Natural killer cell (primary cell): Measurements from ENCODE around the gene DISC1. TPM values are rescaled to one million over a fixed set of nuclear protein-coding genes. Genes with fewer than 3 reads are reported as not detected.

Experiments used
- ATAC-seq, 3 donors: fragments of 150-1000 bp in 2 of 3; fragments of 200-7000 bp in 1 of 3; cut with Tn5 transposase; 1 replicate in 1 of 3; 2 replicates in 2 of 3; pipeline ENCODE4 v1.10.0; 2021; ENCODE audit warnings: mild to moderate bottlenecking in 2 of 3, moderate library complexity in 2 of 3
- DNase-seq, 2 donors: peaks; one replicate each; pipeline versions ENCODE4 v3.0.0 to v3.0.0-alpha.2; 2013 to 2021; ENCODE audit warnings: mixed read lengths in 1 of 2
- H3K27ac ChIP-seq: one replicate; pipeline ENCODE4 v1.5.1; 2013; ENCODE audit warnings: mild to moderate bottlenecking, low read length
- H3K27me3 ChIP-seq: one replicate; pipeline ENCODE4 v1.6.1; 2013; ENCODE audit warnings: low read length; ENCODE audit not compliant: control insufficient read depth, insufficient read depth
- H3K36me3 ChIP-seq: one replicate; pipeline ENCODE4 v1.6.1; 2013; ENCODE audit warnings: low read length; ENCODE audit not compliant: control insufficient read depth, insufficient read depth
- H3K4me1 ChIP-seq: one replicate; pipeline ENCODE4 v1.6.1; 2013; ENCODE audit warnings: low read length; ENCODE audit not compliant: control insufficient read depth, insufficient read depth
- H3K4me3 ChIP-seq: one replicate; pipeline ENCODE4 v1.5.1; 2013; ENCODE audit warnings: low read length
- H3K9me3 ChIP-seq: one replicate; pipeline ENCODE4 v1.6.1; 2013; ENCODE audit warnings: low read length; ENCODE audit not compliant: control insufficient read depth, insufficient read depth
- H3K27ac Mint-ChIP-seq, 2 donors: one replicate each; pipeline ENCODE4 v1.8.0; 2022; ENCODE audit warnings: mild to moderate bottlenecking in 2 of 2, mixed read lengths in 2 of 2, moderate library complexity in 1 of 2
- H3K27me3 Mint-ChIP-seq, 2 donors: one replicate each; pipeline ENCODE4 v1.8.0; 2022; ENCODE audit warnings: low read depth in 2 of 2, mixed read lengths in 2 of 2
- H3K36me3 Mint-ChIP-seq: one replicate; pipeline ENCODE4 v1.8.0; 2022; ENCODE audit warnings: mixed read lengths
- H3K4me1 Mint-ChIP-seq, 2 donors: one replicate each; pipeline ENCODE4 v1.8.0; 2022; ENCODE audit warnings: mixed read lengths in 2 of 2
- H3K4me3 Mint-ChIP-seq: one replicate; pipeline ENCODE4 v1.8.0; 2022; ENCODE audit warnings: mild to moderate bottlenecking, moderate library complexity, mixed read lengths
- H3K9me3 Mint-ChIP-seq, 2 donors: one replicate each; pipeline ENCODE4 v1.8.0; 2022; ENCODE audit warnings: mixed read lengths in 2 of 2
- CTCF ChIP-seq: fragments of 200-600 bp; IDR thresholded peaks from one replicate; pipeline ENCODE4 v1.8.0; 2022; ENCODE audit warnings: antibody characterized with exemption
- WGBS: methylation state at CpG from one replicate; pipeline ENCODE4 v1.1.7; 2013; ENCODE audit warnings: missing lambda C conversion rate; ENCODE audit not compliant: insufficient coverage; 5-methylcytosine and 5-hydroxymethylcytosine counted together
- intact Hi-C: fragments of 100-400 bp; cut with micrococcal nuclease; formaldehyde crosslinking; loops from one replicate; pipeline ENCODE4 v1.14.2; 2022
- total RNA-seq, 4 donors: library from RNA; stranded (reverse); fragments of 120-200 nt in 1 of 4; gene quantifications; one replicate each; pipeline versions ENCODE4 v1.2.3 to v1.2.4, GENCODE V29; 2013 to 2022

Gene DISC1
- total RNA-seq, 3 donors from 2014 or later (not counting 1 experiment from before 2014, with no cell fraction given): 5.9 to 10.7 (median 9.7) TPM

GRCh38 chr1:231865331-231865730 is 238.7 kb downstream of the DISC1 start:
- Mint-ChIP-seq H3K9me3 (no peaks in the 10 kb centered on the region), H3K27me3 (peaks cover 0 to 4% of the 10 kb centered on the region in 2 donors), H3K27ac (no peak overlapping the region), H3K4me1 (peaks cover 23 to 30% of the 10 kb centered on the region in 2 donors), H3K36me3 (no peaks in the 10 kb centered on the region), H3K4me3 (no peak overlapping the region)
- H3K27ac ChIP-seq: no peak overlapping the region
- intact Hi-C loops: loop anchor here (5.0 to 10.0 kb wide), 5 partner anchors 52 to 1379 kb away; no protein-coding TSS in a partner anchor
- H3K9me3 ChIP-seq: no peaks in the 10 kb centered on the region
- no peak for TF ChIP-seq CTCF
- H3K36me3 ChIP-seq: no peaks in the 10 kb centered on the region
- H3K4me1 ChIP-seq: peaks cover 7% of the 10 kb centered on the region
- 86% methylated on average over 3 of the region's 3 CpGs for WGBS
- no peak overlapping the region for H3K4me3 ChIP-seq
- H3K27me3 ChIP-seq: no peaks in the 10 kb centered on the region
- DNase-seq: no peak
- ATAC-seq: no peak

- no peaks in the 10 kb centered on the region for H3K9me3 ChIP-seq
- peak; percentile 43 to 83 for DNase-seq
- intact Hi-C loops: loop anchor here (5.0 to 10.0 kb wide), 5 partner anchors 51 to 1378 kb away; no protein-coding TSS in a partner anchor
- Mint-ChIP-seq H3K4me3 (no peak overlapping the region), H3K36me3 (no peaks in the 10 kb centered on the region), H3K27ac (peak overlapping the region in 1 of 2 donors; percentile 11), H3K9me3 (no peaks in the 10 kb centered on the region), H3K4me1 (peaks cover 34 to 40% of the 10 kb centered on the region in 2 donors), H3K27me3 (no peaks in the 10 kb centered on the region)
- H3K36me3 ChIP-seq: no peaks in the 10 kb centered on the region
- peak; percentile 95 for TF ChIP-seq CTCF
- peaks cover 17% of the 10 kb centered on the region for H3K4me1 ChIP-seq
- WGBS: 41% methylated on average over 18 of the region's 18 CpGs
- no peaks in the 10 kb centered on the region for H3K27me3 ChIP-seq
- H3K27ac ChIP-seq: no peak overlapping the region
- no peak overlapping the region for H3K4me3 ChIP-seq
- peak; percentile 59 to 72 (median 61) for ATAC-seq
Measured at GRCh38 chr1:231866392-231867331, 240.1 kb downstream of the DISC1 start.

- H3K27me3 Mint-ChIP-seq: no peaks in the 10 kb centered on the region
- H3K4me1 Mint-ChIP-seq: peaks cover 44 to 49% of the 10 kb centered on the region in 2 donors
- no peak overlapping the region for H3K4me3 ChIP-seq
- ATAC-seq (no peak), DNase-seq (no peak)
- H3K36me3 Mint-ChIP-seq: no peaks in the 10 kb centered on the region
- H3K27me3 ChIP-seq: no peaks in the 10 kb centered on the region
- H3K4me3 Mint-ChIP-seq: no peak overlapping the region
- WGBS: 50% methylated on average over 2 of the region's 2 CpGs
- no peak overlapping the region for H3K27ac Mint-ChIP-seq
- no peaks in the 10 kb centered on the region for H3K9me3 ChIP-seq
- TF ChIP-seq CTCF: no peak
- H3K36me3 ChIP-seq: no peaks in the 10 kb centered on the region
- no peak overlapping the region for H3K27ac ChIP-seq
- H3K4me1 ChIP-seq: peaks cover 21% of the 10 kb centered on the region
- intact Hi-C loops: loop anchor here (5.0 to 10.0 kb wide), 5 partner anchors 50 to 1377 kb away; no protein-coding TSS in a partner anchor
- H3K9me3 Mint-ChIP-seq: no peaks in the 10 kb centered on the region
Measured at GRCh38 chr1:231867607-231868006, 241.0 kb downstream of the DISC1 start.
